KMS-11 (cell line): ENCODE measurements around the gene ZNF132.
A peak's percentile ranks its signal among the peaks of the same experiment; 100 is the strongest.
"Not testable (repeated sequence)": the region's sequence is repeated elsewhere in the genome, so short reads cannot be mapped to it uniquely, and the experiment has no call there.

Source experiments
- H2AFZ ChIP-seq: fragments of 200-600 bp; sonication (generic); 2 replicates; pipeline ENCODE4 v1.6.1; 2016; ENCODE audit warnings: antibody characterized with exemption, mixed run types, low read depth
- H3K27ac ChIP-seq: fragments of 200-600 bp; sonication (generic); 2 replicates; pipeline ENCODE4 v1.6.1; 2016; ENCODE audit warnings: mild to moderate bottlenecking, mixed run types
- H3K27me3 ChIP-seq: fragments of 200-600 bp; sonication (generic); 2 replicates; pipeline ENCODE4 v1.6.1; 2017; ENCODE audit warnings: mild to moderate bottlenecking, low read depth, mixed run types, moderate library complexity; ENCODE audit not compliant: insufficient read depth
- H3K36me3 ChIP-seq: fragments of 200-600 bp; sonication (generic); 2 replicates; pipeline ENCODE4 v1.6.1; 2017; ENCODE audit warnings: mild to moderate bottlenecking, mixed run types; ENCODE audit not compliant: insufficient read depth
- H3K4me1 ChIP-seq: fragments of 200-600 bp; sonication (generic); 2 replicates; pipeline ENCODE4 v1.6.1; 2016; ENCODE audit warnings: mild to moderate bottlenecking, low read depth, mixed run types; ENCODE audit not compliant: poor library complexity, severe bottlenecking
- H3K4me2 ChIP-seq: fragments of 200-600 bp; sonication (generic); 2 replicates; pipeline ENCODE4 v1.7.0; 2016; ENCODE audit warnings: mild to moderate bottlenecking, mixed run types
- H3K4me3 ChIP-seq: fragments of 200-600 bp; sonication (generic); IDR thresholded peaks from 2 replicates; pipeline ENCODE4 v1.6.1; 2017; ENCODE audit warnings: low read depth, low read length, mixed read lengths; ENCODE audit not compliant: insufficient read depth
- H3K79me2 ChIP-seq: fragments of 200-600 bp; sonication (generic); 2 replicates; pipeline ENCODE4 v1.6.1; 2016; ENCODE audit warnings: low read depth, mixed run types; ENCODE audit not compliant: insufficient read depth
- H3K9ac ChIP-seq: fragments of 200-600 bp; sonication (generic); 2 replicates; pipeline ENCODE4 v1.6.1; 2016; ENCODE audit warnings: mild to moderate bottlenecking, mixed run types
- H4K20me1 ChIP-seq: fragments of 200-600 bp; sonication (generic); 2 replicates; pipeline ENCODE4 v1.6.1; 2016; ENCODE audit warnings: mild to moderate bottlenecking, mixed run types; ENCODE audit not compliant: insufficient read depth
- TF ChIP-seq, protein P1 (sequence below): fragments of 200-600 bp; sonication (generic); conservative IDR thresholded peaks from 2 replicates; pipeline ENCODE4 v1.6.1; 2017; ENCODE audit warnings: low read depth, mild to moderate bottlenecking, antibody characterized with exemption, low read length, moderate library complexity, mixed read lengths

The ZNF132 gene

DNA sequence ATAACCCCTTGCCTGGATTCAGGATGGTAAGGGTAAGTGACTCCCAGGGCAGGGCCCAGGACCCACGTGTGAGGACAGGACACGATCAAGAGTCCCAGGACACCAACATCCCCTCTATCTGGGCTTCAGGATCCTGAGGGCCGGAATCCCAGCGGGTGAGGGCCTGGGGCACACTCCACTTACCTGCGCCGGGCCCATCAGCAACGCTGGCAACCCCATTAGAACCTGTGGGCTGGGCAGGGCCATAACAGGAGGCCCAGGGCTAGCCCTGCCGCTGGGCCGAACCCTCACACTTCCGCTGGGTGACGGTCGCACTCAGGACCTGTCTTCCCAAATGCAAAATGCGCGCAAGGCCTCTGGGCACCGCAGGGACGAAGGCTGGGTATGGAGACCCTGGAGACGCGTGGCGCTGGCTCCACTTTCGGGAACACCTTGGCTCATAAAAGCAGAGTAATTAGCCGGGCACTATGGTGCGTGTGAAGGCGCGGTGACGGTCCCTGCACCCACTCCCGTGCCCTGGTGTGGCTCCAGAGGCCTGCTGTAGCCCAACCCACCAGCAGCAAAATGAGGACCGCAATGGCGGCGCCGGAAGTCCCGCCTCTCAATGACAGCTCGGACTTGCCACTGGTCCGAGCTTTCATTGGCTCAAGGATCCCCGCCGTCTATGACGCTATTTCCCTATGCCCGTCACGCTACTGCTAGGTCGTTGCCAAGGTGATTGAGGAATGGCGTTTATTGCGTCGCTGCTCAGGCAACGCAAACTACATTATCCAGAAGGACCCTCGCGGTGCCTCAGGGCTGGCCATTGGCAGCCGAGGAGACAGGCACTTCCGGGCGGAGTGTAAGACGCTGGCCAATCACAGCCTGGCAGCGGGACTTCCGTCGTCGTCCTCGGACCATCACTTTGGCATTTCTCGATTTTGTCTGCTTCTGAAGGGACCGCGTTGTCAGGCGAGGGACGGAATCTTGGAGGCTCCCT, at the start of gene ZNF132:
ZNF132 (minus strand) TSS at position 578 of the 979 bp plus-strand sequence; CDS start at position 246, 332 bp downstream.
- Histone ChIP-seq H3K27ac (peak within 1 kb of the TSS; percentile 31), H3K4me3 (no peak within 1 kb of the TSS), H2AFZ (peak within 1 kb of the TSS; percentile 48), H3K27me3 (no peaks in the 10 kb centered on the region; the same call in 1 of the 2 replicates), H3K4me1 (no peaks in the 10 kb centered on the region), H3K4me2 (peak within 1 kb of the TSS; percentile 52), H3K9ac (no peak within 1 kb of the TSS; the same call in 1 of the 2 replicates), H3K36me3 (no peaks in the 10 kb centered on the region), H4K20me1 (no peaks in the 10 kb centered on the region), H3K79me2 (no peaks in the 10 kb centered on the region)
- TF ChIP-seq, protein P1, sequence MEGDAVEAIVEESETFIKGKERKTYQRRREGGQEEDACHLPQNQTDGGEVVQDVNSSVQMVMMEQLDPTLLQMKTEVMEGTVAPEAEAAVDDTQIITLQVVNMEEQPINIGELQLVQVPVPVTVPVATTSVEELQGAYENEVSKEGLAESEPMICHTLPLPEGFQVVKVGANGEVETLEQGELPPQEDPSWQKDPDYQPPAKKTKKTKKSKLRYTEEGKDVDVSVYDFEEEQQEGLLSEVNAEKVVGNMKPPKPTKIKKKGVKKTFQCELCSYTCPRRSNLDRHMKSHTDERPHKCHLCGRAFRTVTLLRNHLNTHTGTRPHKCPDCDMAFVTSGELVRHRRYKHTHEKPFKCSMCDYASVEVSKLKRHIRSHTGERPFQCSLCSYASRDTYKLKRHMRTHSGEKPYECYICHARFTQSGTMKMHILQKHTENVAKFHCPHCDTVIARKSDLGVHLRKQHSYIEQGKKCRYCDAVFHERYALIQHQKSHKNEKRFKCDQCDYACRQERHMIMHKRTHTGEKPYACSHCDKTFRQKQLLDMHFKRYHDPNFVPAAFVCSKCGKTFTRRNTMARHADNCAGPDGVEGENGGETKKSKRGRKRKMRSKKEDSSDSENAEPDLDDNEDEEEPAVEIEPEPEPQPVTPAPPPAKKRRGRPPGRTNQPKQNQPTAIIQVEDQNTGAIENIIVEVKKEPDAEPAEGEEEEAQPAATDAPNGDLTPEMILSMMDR, result no peak

DNA sequence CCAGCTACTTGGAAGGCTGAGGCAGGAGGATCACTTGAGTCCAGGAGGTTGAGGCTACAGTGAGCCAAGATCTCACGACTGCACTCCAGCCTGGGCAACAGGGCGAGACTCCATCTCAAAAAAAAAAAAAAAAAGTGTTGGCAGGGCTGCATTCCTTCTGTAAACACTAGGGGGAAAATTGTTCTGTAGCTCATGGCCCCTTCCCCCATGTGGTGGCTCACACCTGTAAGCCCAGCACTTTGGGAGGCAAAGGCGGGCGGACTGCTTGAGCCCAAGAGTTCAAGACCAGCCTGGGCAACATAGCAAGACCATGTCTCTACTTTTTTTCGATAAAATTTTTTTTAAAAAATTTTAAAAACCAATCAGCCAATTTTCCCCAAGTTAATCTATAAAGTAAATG, 44.4 kb upstream of the ZNF132 start:
- H3K36me3 ChIP-seq, H4K20me1 ChIP-seq, H3K27ac ChIP-seq, H3K9ac ChIP-seq, H3K79me2 ChIP-seq, H3K4me1 ChIP-seq, H3K27me3 ChIP-seq, H2AFZ ChIP-seq, H3K4me2 ChIP-seq, H3K4me3 ChIP-seq: not testable (repeated sequence)

DNA sequence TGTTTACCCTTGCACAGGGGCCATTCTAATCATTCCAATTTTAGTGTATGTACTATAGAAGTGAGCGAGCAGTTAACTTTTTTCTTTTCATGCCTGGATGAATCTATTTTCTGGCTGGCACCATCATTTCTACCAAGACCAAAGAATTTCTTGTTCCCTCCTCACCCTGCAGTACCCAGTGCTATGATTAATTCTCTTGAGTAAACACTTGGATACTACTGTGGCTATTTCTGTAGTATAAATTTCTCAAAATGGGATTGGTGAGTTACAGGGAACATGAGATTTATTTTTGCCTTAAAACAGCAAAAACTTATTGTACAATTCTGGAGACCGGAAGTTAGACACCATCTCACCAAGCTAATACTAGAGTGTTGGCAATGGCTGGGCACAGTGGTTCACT, 43.8 kb upstream of the ZNF132 start:
- Histone ChIP-seq H2AFZ (no peak overlapping the region), H3K27me3 (no peaks in the 10 kb centered on the region), H3K79me2 (no peaks in the 10 kb centered on the region; the same call in 1 of the 2 replicates), H3K4me2 (no peak overlapping the region), H3K27ac (no peak overlapping the region), H4K20me1 (no peaks in the 10 kb centered on the region), H3K4me1 (no peaks in the 10 kb centered on the region), H3K9ac (no peak overlapping the region), H3K4me3 (no peak overlapping the region), H3K36me3 (no peaks in the 10 kb centered on the region)
- TF ChIP-seq, protein P1, result no peak

DNA sequence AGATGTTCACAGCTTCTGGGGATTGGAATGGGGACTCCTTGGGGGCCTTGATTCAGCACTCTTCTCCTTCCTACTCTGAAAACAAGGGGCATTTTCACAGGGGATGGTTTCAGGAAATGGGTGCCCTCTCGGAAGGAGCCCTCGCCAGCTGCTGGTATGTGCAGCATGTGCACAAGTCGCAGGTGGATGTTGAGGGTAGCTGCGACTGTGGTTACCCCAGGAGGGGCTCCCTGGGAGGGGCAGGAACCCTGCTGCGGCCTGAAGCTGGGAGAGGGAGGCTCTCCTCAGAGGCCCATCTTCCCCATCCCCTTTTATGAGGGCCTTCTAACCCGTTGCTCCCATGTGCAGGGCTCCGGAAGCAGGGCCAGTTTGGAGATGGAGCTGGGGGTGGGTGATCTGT, 42.4 kb upstream of the ZNF132 start:
- no peaks in the 10 kb centered on the region for H4K20me1 ChIP-seq
- no peak overlapping the region for H3K4me3 ChIP-seq
- no peak overlapping the region for H3K27ac ChIP-seq
- no peak overlapping the region for H2AFZ ChIP-seq
- H3K79me2 ChIP-seq, result no peaks in the 10 kb centered on the region; the same call in 1 of the 2 replicates
- H3K4me1 ChIP-seq, result no peaks in the 10 kb centered on the region
- no peak overlapping the region for H3K4me2 ChIP-seq
- TF ChIP-seq, protein P1, result no peak
- H3K9ac ChIP-seq, result no peak overlapping the region
- H3K36me3 ChIP-seq, result no peaks in the 10 kb centered on the region
- no peaks in the 10 kb centered on the region for H3K27me3 ChIP-seq

DNA sequence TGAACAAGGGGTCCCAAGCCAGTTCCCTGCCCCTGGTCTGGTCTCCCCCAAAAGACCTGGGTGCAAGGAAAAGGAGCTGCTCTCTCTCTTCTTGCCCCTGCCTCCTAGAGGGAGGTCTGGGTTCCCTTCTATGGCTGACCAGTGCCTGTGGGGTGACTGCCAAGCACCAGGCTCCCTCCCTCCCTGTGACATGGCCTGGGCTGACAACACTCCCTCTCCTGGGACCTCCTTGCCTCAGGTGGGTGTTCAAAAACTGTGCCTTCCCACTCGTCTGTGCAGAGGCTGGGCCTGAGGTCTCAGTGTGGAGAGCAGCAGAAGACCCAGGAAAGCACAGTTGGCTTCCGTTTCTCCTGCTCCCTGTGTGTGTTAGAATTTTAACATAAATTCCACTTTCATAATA, 40.9 kb upstream of the ZNF132 start:
- no peak overlapping the region for H3K4me2 ChIP-seq
- TF ChIP-seq, protein P1, result no peak

More for the DNA sequence above, 40.9 kb upstream of the ZNF132 start:
- H3K36me3 ChIP-seq, result no peaks in the 10 kb centered on the region
- H3K9ac ChIP-seq, result no peak overlapping the region
- H3K4me3 ChIP-seq, result no peak overlapping the region
- H3K4me1 ChIP-seq, result peaks cover 4% of the 10 kb centered on the region
- no peak overlapping the region for H3K27ac ChIP-seq
- H3K27me3 ChIP-seq, result no peaks in the 10 kb centered on the region
- H2AFZ ChIP-seq, result no peak overlapping the region
- no peaks in the 10 kb centered on the region for H4K20me1 ChIP-seq
- no peaks in the 10 kb centered on the region for H3K79me2 ChIP-seq
